ENCODE results near the gene SECISBP2L. TPM values are rescaled to one million over a fixed set of nuclear protein-coding genes. Genes with fewer than 3 reads are reported as not detected.

SECISBP2L gene
- total and polyA plus RNA-seq, 8 donors, result 5.1 to 28.4 (median 17.7) TPM

- H3K36me3 ChIP-seq, result no peaks in the 10 kb centered on the region
- no peak for ATAC-seq
- intact Hi-C loops (cut with DNase I), result no loop called here
- FAIRE-seq, result no peak
- no peak overlapping the region for H3K4me3 ChIP-seq
- no peaks in the 10 kb centered on the region for H3K4me1 ChIP-seq
- DNase-seq, result no peak
- no peaks in the 10 kb centered on the region for H3K27me3 ChIP-seq
- H3K27ac ChIP-seq, result no peak overlapping the region
- 89 to 91% methylated on average over 3 of the region's 3 CpGs for WGBS, 2 donors
- no peak for TF ChIP-seq CTCF (IDR thresholded peaks at IDR 0.05)
- H3K9me3 ChIP-seq, result no peaks in the 10 kb centered on the region
Observed at GRCh38 chr15:49059491-49059890, 13.2 kb upstream of the SECISBP2L start.

- WGBS, 2 donors, result 78 to 89% methylated on average over 1 of the region's 1 CpG
- DNase-seq (no peak), ATAC-seq (no peak), FAIRE-seq (no peak)
- no peaks in the 10 kb centered on the region for H3K36me3 ChIP-seq
- H3K4me1 ChIP-seq, result no peaks in the 10 kb centered on the region
- H3K4me3 ChIP-seq, result no peak overlapping the region
- intact Hi-C loops (cut with DNase I), result no loop called here
- no peaks in the 10 kb centered on the region for H3K27me3 ChIP-seq
- TF ChIP-seq CTCF (IDR thresholded peaks at IDR 0.05), result no peak
- no peaks in the 10 kb centered on the region for H3K9me3 ChIP-seq
- H3K27ac ChIP-seq, result no peak overlapping the region
Observed at GRCh38 chr15:49058559-49058958, 12.3 kb upstream of the SECISBP2L start.

GRCh38 chr15:49055630-49056029 is 9.4 kb upstream of the SECISBP2L start:
- WGBS, 2 donors, result 60 to 69% methylated on average over 2 of the region's 2 CpGs
- Histone ChIP-seq H3K36me3 (no peaks in the 10 kb centered on the region), H3K9me3 (no peaks in the 10 kb centered on the region), H3K4me3 (no peak overlapping the region), H3K4me1 (no peaks in the 10 kb centered on the region), H3K27ac (no peak overlapping the region), H3K27me3 (no peaks in the 10 kb centered on the region)
- FAIRE-seq (no peak), ATAC-seq (no peak), DNase-seq (no peak)
- TF ChIP-seq CTCF (IDR thresholded peaks at IDR 0.05), result no peak
- intact Hi-C loops (cut with DNase I), result no loop called here

GRCh38 chr15:49052662-49053061 is 6.4 kb upstream of the SECISBP2L start:
- 89 to 91% methylated on average over 4 of the region's 4 CpGs for WGBS, 2 donors
- no peak for DNase-seq
- H3K27me3 ChIP-seq, result no peaks in the 10 kb centered on the region
- TF ChIP-seq CTCF (IDR thresholded peaks at IDR 0.05), result no peak
- no peak for FAIRE-seq
- no peak overlapping the region for H3K4me3 ChIP-seq
- H3K27ac ChIP-seq, result no peak overlapping the region
- no peaks in the 10 kb centered on the region for H3K36me3 ChIP-seq
- ATAC-seq, result no peak
- H3K9me3 ChIP-seq, result no peaks in the 10 kb centered on the region
- H3K4me1 ChIP-seq, result no peaks in the 10 kb centered on the region
- intact Hi-C loops (cut with DNase I), result no loop called here

GRCh38 chr15:49047456-49047855 is 1.2 kb upstream of the SECISBP2L start:
- H3K27ac ChIP-seq, result no peak overlapping the region
- H3K4me1 ChIP-seq, result peaks cover 12 to 24% (median 21%) of the 10 kb centered on the region in 3 donors
- DNase-seq (no peak), ATAC-seq (no peak), FAIRE-seq (no peak)
- intact Hi-C loops (cut with DNase I), result no loop called here
- no peak for TF ChIP-seq CTCF (IDR thresholded peaks at IDR 0.05)
- no peaks in the 10 kb centered on the region for H3K27me3 ChIP-seq
- no peaks in the 10 kb centered on the region for H3K9me3 ChIP-seq
- H3K4me3 ChIP-seq, result no peak overlapping the region
- no peaks in the 10 kb centered on the region for H3K36me3 ChIP-seq
